Measurements from ENCODE around the gene PRSS50. TPM values are rescaled to one million over a fixed set of nuclear protein-coding genes. Genes with fewer than 3 reads are reported as not detected.

PRSS50 gene
- total RNA-seq, 2 experiments from 2014 or later = not detected

GRCh38 chr3:46662771-46663551 is 54.7 kb downstream of the PRSS50 start:
- DNase-seq (no peak), ATAC-seq (no peak)
- ChIA-PET POLR2A (no interaction called here), CTCF (interaction anchor here (0.9 to 1.7 kb wide), 3 partner anchors 33 to 174 kb away, joined by 3 to 5 read pairs (median 5); no protein-coding TSS in a partner anchor)
- no peaks in the 10 kb centered on the region for H3K4me1 Mint-ChIP-seq (ENCODE audit: low read depth)
- no peaks in the 10 kb centered on the region for H3K36me3 Mint-ChIP-seq (ENCODE audit: low read depth)
- H3K4me3 Mint-ChIP-seq = no peak overlapping the region
- no peaks in the 10 kb centered on the region for H3K27me3 Mint-ChIP-seq (ENCODE audit: low read depth)
- H3K27ac Mint-ChIP-seq = no peak overlapping the region
- H3K9me3 Mint-ChIP-seq (ENCODE audit: insufficient read depth) = no peaks in the 10 kb centered on the region

Other genes starting within 250 kb of the PRSS50 start
- not detected for gene RTP3, start 219.9 kb downstream of the PRSS50 start, total RNA-seq
- under 1 TPM in 1 of 2 experiments, not detected in 1; 0.11 TPM for gene LRRC2, start 151.6 kb downstream of the PRSS50 start, total RNA-seq
- gene FAM240A, start 105.3 kb downstream of the PRSS50 start, total RNA-seq = not detected
- 1 to 10 TPM; 1.3 to 1.4 TPM for gene ALS2CL, start 24.2 kb downstream of the PRSS50 start, total RNA-seq
- under 1 TPM in 1 of 2 experiments, not detected in 1; 0.34 TPM for gene TMIE, start 16.5 kb downstream of the PRSS50 start, total RNA-seq
- gene MYL3, start 145.6 kb upstream of the PRSS50 start, total RNA-seq = not detected
- gene PTH1R, start 159.9 kb upstream of the PRSS50 start, total RNA-seq = not detected

All from activated CD8-positive, alpha-beta T cell treated with anti-CD3 and anti-CD28 coated beads, Interleukin-2, amount 10 ng/mL, durations not matched to agents 7 days and 5 days (primary cell).